HepG2 (cell line): ENCODE measurements around the gene ATP5F1C. TPM values are rescaled to one million over a fixed set of nuclear protein-coding genes. Genes with fewer than 3 reads are reported as not detected.
"Not testable (repeated sequence)": the region's sequence is repeated elsewhere in the genome, so short reads cannot be mapped to it uniquely, and the experiment has no call there.

ENCODE experiments used
- ATAC-seq: fragments of 200-7000 bp; cut with Tn5 transposase; 3 replicates; pipeline ENCODE4 v1.9.1; 2020; ENCODE audit warnings: mild to moderate bottlenecking, moderate library complexity
- BruUV-seq: library from RNA; stranded (reverse); fragments of 400-500 nt; replicated peaks from 2 replicates; lab custom pipeline; 2021; lab: Mats Ljungman, UMichigan
- CTCF ChIA-PET: fragments of 300-600 bp; formaldehyde crosslinking; extraction: SDS; loops from one replicate; lab custom pipeline; 2021; ENCODE audit warnings: low total read pairs, inconsistent platforms, low intra/inter-chr PET ratio; lab: Yijun Ruan, JAX
- POLR2A ChIA-PET: fragments of 350-600 bp; sonication (Branson Sonifier 250); formaldehyde crosslinking; loops from one replicate; lab custom pipeline; 2020; ENCODE audit warnings: antibody characterized with exemption, inconsistent platforms; lab: Yijun Ruan, JAX
- DNase-seq: peaks from one replicate; pipeline ENCODE4 v3.0.0-alpha.2; 2015; ENCODE audit warnings: low spot score
- FAIRE-seq: peaks from 3 replicates; lab custom pipeline; 2011; peaks lifted over from hg19 to GRCh38; lab: Jason Lieb, UNC
- H2AFZ ChIP-seq: one replicate; pipeline ENCODE4 v1.6.1; 2011; ENCODE audit warnings: low read length, inconsistent platforms
- H3K27ac ChIP-seq: fragments of 300-600 bp; 3 replicates; pipeline ENCODE4 v1.8.0; 2011; ENCODE audit warnings: mixed run types, mild to moderate bottlenecking, mixed read lengths, low read length, inconsistent platforms; ENCODE audit not compliant: insufficient read depth; ENCODE audit errors: extremely low read length
- H3K27me3 ChIP-seq, 2 experiments: fragments of 200-600 bp in 1 of 2; 2 replicates in 1 of 2; 3 replicates in 1 of 2; pipeline versions ENCODE4 v1.6.0 to v1.8.0; 2011; ENCODE audit warnings: low read length in 2 of 2, mild to moderate bottlenecking in 2 of 2, moderate library complexity in 2 of 2, inconsistent platforms in 1 of 2; ENCODE audit not compliant: insufficient read depth in 2 of 2, control insufficient read depth in 1 of 2
- H3K36me3 ChIP-seq, 2 experiments: fragments of 200-600 bp in 1 of 2; replicated peaks in 1 of 2; 2 replicates in 1 of 2; 3 replicates in 1 of 2; pipeline versions ENCODE4 v1.5.1 to v1.8.0; 2011; ENCODE audit warnings: low read length in 2 of 2, inconsistent platforms in 1 of 2; ENCODE audit not compliant: insufficient read depth in 2 of 2, control insufficient read depth in 1 of 2
- H3K4me1 ChIP-seq: 2 replicates; pipeline ENCODE4 v1.5.1; 2012; ENCODE audit warnings: low read length, inconsistent platforms; ENCODE audit not compliant: insufficient read depth
- H3K4me2 ChIP-seq: 2 replicates; pipeline ENCODE4 v1.6.0; 2011; ENCODE audit warnings: low read depth, low read length, inconsistent platforms
- H3K4me3 ChIP-seq, 3 experiments: fragments of 200-600 bp in 1 of 3; sonication (generic), shearing (Covaris generic) in 1 of 3; replicated peaks in 1 of 3; 2 replicates each; pipeline ENCODE4 v1.5.1; 2011 to 2016; ENCODE audit warnings: low read length in 3 of 3, inconsistent platforms in 2 of 3, low read depth in 2 of 3, mild to moderate bottlenecking in 2 of 3, control low read depth in 1 of 3, mixed read lengths in 1 of 3; ENCODE audit not compliant: insufficient read depth in 1 of 3
- H3K79me2 ChIP-seq: one replicate; pipeline ENCODE4 v1.6.1; 2011; ENCODE audit warnings: low read length, inconsistent platforms; ENCODE audit not compliant: insufficient read depth
- H3K9ac ChIP-seq: 2 replicates; pipeline ENCODE4 v1.6.0; 2011; ENCODE audit warnings: mild to moderate bottlenecking, low read depth, low read length, inconsistent platforms; ENCODE audit not compliant: insufficient read depth
- H3K9me3 ChIP-seq: 2 replicates; pipeline ENCODE4 v1.5.1; 2012; ENCODE audit warnings: mild to moderate bottlenecking, low read length
- H4K20me1 ChIP-seq: 2 replicates; pipeline ENCODE4 v1.6.0; 2011; ENCODE audit warnings: inconsistent platforms, mild to moderate bottlenecking, low read length, moderate library complexity; ENCODE audit not compliant: insufficient read depth
- FLYWCH1 ChIP-seq: sonication (generic); formaldehyde crosslinking; IDR thresholded peaks from 2 replicates; pipeline ENCODE4 v1.8.1; 2023; ENCODE audit warnings: mild to moderate bottlenecking, missing genetic modification reagents
- FOSL2 ChIP-seq: sonication (generic); formaldehyde crosslinking; IDR thresholded peaks from 2 replicates; pipeline ENCODE4 v1.4.0; 2020; ENCODE audit warnings: missing genetic modification reagents
- FOXO1 ChIP-seq: sonication (generic); formaldehyde crosslinking; IDR thresholded peaks from 2 replicates; pipeline ENCODE4 v1.4.0; 2020; ENCODE audit warnings: missing genetic modification reagents
- MAFG ChIP-seq: sonication (generic); formaldehyde crosslinking; IDR thresholded peaks from 2 replicates; pipeline ENCODE4 v1.5.1; 2020; ENCODE audit warnings: mild to moderate bottlenecking, missing genetic modification reagents
- NCOA2 ChIP-seq: sonication (generic); formaldehyde crosslinking; IDR thresholded peaks from 2 replicates; pipeline ENCODE4 v1.8.0; 2022; ENCODE audit warnings: inconsistent platforms
- POLR2A ChIP-seq, 2 experiments: IDR thresholded peaks; 2 replicates each; pipeline ENCODE4 v1.6.1; 2011; ENCODE audit warnings: low read depth in 2 of 2, low read length in 2 of 2, mild to moderate bottlenecking in 1 of 2, moderate library complexity in 1 of 2; ENCODE audit not compliant: insufficient read depth in 1 of 2
- POLR2G ChIP-seq: fragments of 200-400 bp; formaldehyde crosslinking; IDR thresholded peaks from 2 replicates; pipeline ENCODE4 v1.6.1; 2018; ENCODE audit warnings: mild to moderate bottlenecking, low read depth, low read length, moderate library complexity
- SMAD1 ChIP-seq: sonication (generic); formaldehyde crosslinking; IDR thresholded peaks from 2 replicates; pipeline ENCODE4 v1.4.0; 2020; ENCODE audit warnings: missing genetic modification reagents, low read depth, mild to moderate bottlenecking, borderline replicate concordance
- ZNF75D ChIP-seq: sonication (generic); formaldehyde crosslinking; IDR thresholded peaks from 2 replicates; pipeline ENCODE4 v1.8.1; 2023; ENCODE audit warnings: missing genetic modification reagents, mild to moderate bottlenecking, borderline replicate concordance
- WGBS: methylation state at CpG from one replicate; pipeline ENCODE4 v1.1.6; 2017; ENCODE audit warnings: low lambda C conversion rate; 5-methylcytosine and 5-hydroxymethylcytosine counted together
- in situ Hi-C: cut with HindIII; loops from 2 replicates; pipeline ENCODE4 v1.10.0; 2017; ENCODE audit warnings: low pct_unique_long_range_greater_than_20kb; ENCODE audit not compliant: extremely low pct_ligation_motif_present
- intact Hi-C: fragments of 100-400 bp; cut with micrococcal nuclease; formaldehyde crosslinking; loops from one replicate; pipeline ENCODE4 v1.10.0; 2022; ENCODE audit not compliant: unreplicated experiment
- polyA plus RNA-seq, 8 experiments: library from polyadenylated mRNA; depleted of rRNA in 3 of 8; stranded (reverse) in 7 of 8; unstranded in 1 of 8; fragments of >200 nt; fragmentation: Illumina TruSeq in 4 of 8; extraction: Trizol in 4 of 8; gene quantifications; 2 replicates each; pipeline versions ENCODE4 v1.2.1 to v1.2.3, GENCODE V29; 2011 to 2016; ENCODE audit warnings: low read depth in 4 of 8, missing spikeins in 1 of 8, mixed read lengths in 1 of 8; ENCODE audit not compliant: insufficient read depth in 1 of 8
- total RNA-seq, 5 experiments: library from RNA; depleted of rRNA; stranded (reverse); fragments of >200 nt; fragmentation: Illumina TruSeq; extraction: Trizol; gene quantifications; 2 replicates each; pipeline ENCODE4 v1.2.3, GENCODE V29; 2016; ENCODE audit warnings: low read depth in 1 of 5
- TF ChIP-seq, protein P1 (sequence below): sonication (generic); formaldehyde crosslinking; IDR thresholded peaks from 2 replicates; pipeline ENCODE4 v1.4.0; 2020; ENCODE audit warnings: low read depth, mild to moderate bottlenecking, missing genetic modification reagents
- TF ChIP-seq, protein P2 (sequence below): sonication (generic); formaldehyde crosslinking; IDR thresholded peaks from 2 replicates; pipeline ENCODE4 v1.4.0; 2020; ENCODE audit warnings: missing genetic modification reagents

ATP5F1C gene
- total and polyA plus RNA-seq, 2 of the 13 experiments (the other 11 are each of a cell fraction or from before 2014, with no cell fraction given): 407 to 416 TPM

DNA sequence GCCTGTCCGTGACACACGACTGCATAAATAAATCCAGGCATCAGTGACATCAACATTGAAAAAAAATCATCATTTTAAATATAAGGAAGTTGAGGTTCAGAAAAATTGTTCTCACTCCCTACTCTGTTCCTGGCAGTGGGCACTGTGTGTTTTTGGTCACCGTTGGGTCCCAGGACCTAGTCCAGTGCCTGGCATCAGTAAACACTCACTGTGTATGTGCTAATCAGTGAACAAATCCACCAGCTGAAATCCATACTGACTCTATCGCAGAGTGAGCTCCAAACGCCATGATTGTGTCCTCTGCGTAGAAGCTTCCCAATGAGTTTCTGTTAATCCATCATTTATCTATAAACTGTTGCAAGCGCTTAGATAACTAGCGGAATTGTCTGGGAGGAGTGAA lies 43.7 kb upstream of the ATP5F1C start (continued):
- TF ChIP-seq SMAD1 (CRISPR knock-in tag) (no peak), MAFG (CRISPR knock-in tag) (no peak), ZNF75D (no peak), POLR2A (IDR thresholded peaks at IDR 0.05; ENCODE audit: insufficient read depth in 1 of 2, low read depth in 2 of 2, low read length in 2 of 2) (0 out of 4 replicates have a peak, but pooled peaks of 1 of the 2 experiments have one; percentile 18), FLYWCH1 (CRISPR knock-in tag) (no peak), NCOA2 (CRISPR knock-in tag) (no peak), FOXO1 (no peak), POLR2G (peak; percentile 57)
- TF ChIP-seq, protein P1, sequence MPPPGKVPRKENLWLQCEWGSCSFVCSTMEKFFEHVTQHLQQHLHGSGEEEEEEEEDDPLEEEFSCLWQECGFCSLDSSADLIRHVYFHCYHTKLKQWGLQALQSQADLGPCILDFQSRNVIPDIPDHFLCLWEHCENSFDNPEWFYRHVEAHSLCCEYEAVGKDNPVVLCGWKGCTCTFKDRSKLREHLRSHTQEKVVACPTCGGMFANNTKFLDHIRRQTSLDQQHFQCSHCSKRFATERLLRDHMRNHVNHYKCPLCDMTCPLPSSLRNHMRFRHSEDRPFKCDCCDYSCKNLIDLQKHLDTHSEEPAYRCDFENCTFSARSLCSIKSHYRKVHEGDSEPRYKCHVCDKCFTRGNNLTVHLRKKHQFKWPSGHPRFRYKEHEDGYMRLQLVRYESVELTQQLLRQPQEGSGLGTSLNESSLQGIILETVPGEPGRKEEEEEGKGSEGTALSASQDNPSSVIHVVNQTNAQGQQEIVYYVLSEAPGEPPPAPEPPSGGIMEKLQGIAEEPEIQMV (CRISPR knock-in tag): no peak

DNA sequence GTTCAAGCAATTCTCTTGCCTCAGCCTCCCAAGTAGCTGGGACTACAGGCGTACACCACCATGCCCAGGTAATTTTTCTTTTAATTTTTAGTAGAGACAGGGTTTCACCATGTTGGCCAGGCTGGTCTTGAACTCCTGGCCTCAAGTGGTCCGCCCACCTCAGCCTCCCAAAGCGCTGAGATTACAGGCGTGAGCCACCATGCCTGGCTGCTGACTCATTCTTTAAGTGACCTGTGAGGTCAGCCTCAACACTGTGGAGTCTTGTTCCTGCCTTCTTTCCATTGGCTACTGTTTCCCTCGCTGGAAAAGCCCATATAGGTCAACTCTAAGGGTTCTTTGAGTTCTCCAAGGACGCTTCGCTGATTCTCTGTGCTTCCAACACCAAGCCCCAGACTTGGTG lies 39.3 kb upstream of the ATP5F1C start:
- H3K9me3 ChIP-seq, BruUV-seq, H4K20me1 ChIP-seq, H3K9ac ChIP-seq, H3K27ac ChIP-seq, H3K4me1 ChIP-seq, intact Hi-C loops, CTCF ChIA-PET, H2AFZ ChIP-seq, H3K27me3 ChIP-seq, FAIRE-seq, H3K4me3 ChIP-seq, ATAC-seq, H3K79me2 ChIP-seq, in situ Hi-C loops, H3K4me2 ChIP-seq: not testable (repeated sequence)
- 95% methylated on average over 7 of the region's 7 CpGs for whole genome bisulfite sequencing
- peak; percentile 13 for DNase-seq
- peaks cover 43 to 75% of the 10 kb centered on the region in 2 experiments for H3K36me3 ChIP-seq
- POLR2A ChIA-PET: interaction anchor here (0.9 kb wide), 1 partner anchor 70 kb away, joined by 3 read pairs; the partner anchor contains the start of gene TAF3
- TF ChIP-seq, protein P2, sequence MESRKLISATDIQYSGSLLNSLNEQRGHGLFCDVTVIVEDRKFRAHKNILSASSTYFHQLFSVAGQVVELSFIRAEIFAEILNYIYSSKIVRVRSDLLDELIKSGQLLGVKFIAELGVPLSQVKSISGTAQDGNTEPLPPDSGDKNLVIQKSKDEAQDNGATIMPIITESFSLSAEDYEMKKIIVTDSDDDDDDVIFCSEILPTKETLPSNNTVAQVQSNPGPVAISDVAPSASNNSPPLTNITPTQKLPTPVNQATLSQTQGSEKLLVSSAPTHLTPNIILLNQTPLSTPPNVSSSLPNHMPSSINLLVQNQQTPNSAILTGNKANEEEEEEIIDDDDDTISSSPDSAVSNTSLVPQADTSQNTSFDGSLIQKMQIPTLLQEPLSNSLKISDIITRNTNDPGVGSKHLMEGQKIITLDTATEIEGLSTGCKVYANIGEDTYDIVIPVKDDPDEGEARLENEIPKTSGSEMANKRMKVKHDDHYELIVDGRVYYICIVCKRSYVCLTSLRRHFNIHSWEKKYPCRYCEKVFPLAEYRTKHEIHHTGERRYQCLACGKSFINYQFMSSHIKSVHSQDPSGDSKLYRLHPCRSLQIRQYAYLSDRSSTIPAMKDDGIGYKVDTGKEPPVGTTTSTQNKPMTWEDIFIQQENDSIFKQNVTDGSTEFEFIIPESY (CRISPR knock-in tag): peak; percentile 85
- peak; percentile 73 for TF ChIP-seq FOSL2 (CRISPR knock-in tag)
- peak; percentile 27; the same call in 1 of the 2 replicates for TF ChIP-seq POLR2G
